ENCODE results near the gene MCM6. TPM values are rescaled to one million over a fixed set of nuclear protein-coding genes. Genes with fewer than 3 reads are reported as not detected.
"Not testable (repeated sequence)": the region's sequence is repeated elsewhere in the genome, so short reads cannot be mapped to it uniquely, and the experiment has no call there.

The MCM6 gene
- total RNA-seq, 2 donors from 2014 or later, result 7.8 to 14.9 TPM

- intact Hi-C loops (cut with DNase I, micrococcal nuclease), result no loop called here
- DNase-seq (no peak), ATAC-seq (no peak)
These were observed 78.0 kb downstream of the MCM6 start for GRCh38 chr2:135798275-135798705.

GRCh38 chr2:135797497-135798274, 78.6 kb downstream of the MCM6 start:
- ATAC-seq (peak; percentile 95), DNase-seq (peak; percentile 57 to 77)
- intact Hi-C loops (cut with DNase I, micrococcal nuclease), result no loop called here

- intact Hi-C loops (cut with DNase I, micrococcal nuclease), result no loop called here
- DNase-seq, result no peak
- no peak for ATAC-seq
These were observed 79.6 kb downstream of the MCM6 start for GRCh38 chr2:135796606-135797005.

- ATAC-seq; intact Hi-C loops (cut with DNase I, micrococcal nuclease); DNase-seq: not testable (repeated sequence)
These were observed 80.6 kb downstream of the MCM6 start for GRCh38 chr2:135795641-135796040.

GRCh38 chr2:135792401-135793150, 83.7 kb downstream of the MCM6 start:
- DNase-seq (no peak), ATAC-seq (no peak)
- intact Hi-C loops (cut with DNase I, micrococcal nuclease), result no loop called here

- ATAC-seq, result no peak
- no peak for DNase-seq
- intact Hi-C loops (cut with DNase I, micrococcal nuclease), result no loop called here
These were observed 84.6 kb downstream of the MCM6 start for GRCh38 chr2:135791418-135792190.

- intact Hi-C loops (cut with DNase I, micrococcal nuclease), result no loop called here
- no peak for DNase-seq
- ATAC-seq, result no peak
These were observed 85.8 kb downstream of the MCM6 start for GRCh38 chr2:135790423-135790822.

Other genes starting within 250 kb of the MCM6 start
- gene UBXN4, start 134.6 kb downstream of the MCM6 start, total RNA-seq, result 100 to 1,000 TPM; 103 to 107 TPM
- gene LCT, start 39.3 kb downstream of the MCM6 start, total RNA-seq, result under 1 TPM in 1 of 2 donors, not detected in 1; 0.27 TPM
- gene DARS1, start 109.2 kb upstream of the MCM6 start, total RNA-seq, result 10 to 100 TPM; 37.9 to 41.7 TPM
- 1 to 10 TPM; 5.8 to 8.1 TPM for gene CXCR4, start 241.7 kb upstream of the MCM6 start, total RNA-seq